ENCODE results near the gene ABTB2. TPM values are rescaled to one million over a fixed set of nuclear protein-coding genes. Genes with fewer than 3 reads are reported as not detected.
A peak's percentile ranks its signal among the peaks of the same experiment; 100 is the strongest.

ABTB2 gene
- total and polyA plus RNA-seq, 2 of the 8 experiments (the other 6 are each of a cell fraction or from before 2014, with no cell fraction given): 7.7 to 10.2 TPM

- Histone ChIP-seq H3K23me2 (ENCODE audit: low read depth, low read length) (peaks cover under 1% of the 10 kb centered on the region; the same call in 1 of the 2 replicates), H2AFZ (ENCODE audit: low read length) (peak overlapping the region; percentile 41; the same call in 1 of the 2 replicates), H4K20me1 (replicated peaks in 1 of 2; ENCODE audit: control insufficient read depth in 1 of 2, insufficient read depth in 2 of 2, low read length in 2 of 2) (no peaks in the 10 kb centered on the region), H3K27ac (ENCODE audit: low read depth, low read length) (no peak overlapping the region), H3K27me3 (replicated peaks in 1 of 4; ENCODE audit: control insufficient read depth in 3 of 4, extremely low read depth in 1 of 4, insufficient read depth in 3 of 4, low read length in 3 of 4) (no peaks in the 10 kb centered on the region; a peak in 1 of 7 replicates), H3K79me1 (ENCODE audit: low read depth, low read length) (no peaks in the 10 kb centered on the region), H3K36me3 (ENCODE audit: control insufficient read depth in 2 of 4, insufficient read depth in 4 of 4, low read length in 3 of 4) (no peaks in the 10 kb centered on the region), H3K14ac (ENCODE audit: insufficient read length) (no peak overlapping the region), H3K4ac (replicated peaks; ENCODE audit: insufficient read length, low read depth, low read length) (no peak overlapping the region), H2BK120ac (replicated peaks; ENCODE audit: low read depth, low read length) (no peak overlapping the region), H3K18ac (ENCODE audit: extremely low read depth, low read length) (no peak overlapping the region), H3K4me2 (ENCODE audit: insufficient read depth in 1 of 2, low read depth in 2 of 2, low read length in 2 of 2) (no peak overlapping the region), H3K9me3 (ENCODE audit: insufficient read depth in 2 of 2, low read depth in 1 of 2, low read length in 1 of 2) (no peaks in the 10 kb centered on the region), H3K79me2 (ENCODE audit: control insufficient read depth in 1 of 2, insufficient read depth in 2 of 2, low read length in 2 of 2) (no peaks in the 10 kb centered on the region), H4K91ac (replicated peaks; ENCODE audit: insufficient read length, low read length) (no peak overlapping the region), H3K9ac (replicated peaks in 1 of 4; ENCODE audit: extremely low read depth in 1 of 4, low read depth in 3 of 4, low read length in 3 of 4) (no peak overlapping the region), H2BK12ac (ENCODE audit: low read depth, low read length) (no peak overlapping the region), H2BK5ac (ENCODE audit: low read depth, low read length) (no peak overlapping the region), H2AK5ac (ENCODE audit: low read depth, low read length) (no peak overlapping the region), H3K4me1 (replicated peaks in 1 of 4; ENCODE audit: control insufficient read depth in 3 of 4, insufficient read depth in 4 of 4, low read length in 3 of 4) (peaks cover 0 to under 1% (median under 1%) of the 10 kb centered on the region in 4 experiments; a peak in 3 of 7 replicates), H3K4me3 (ENCODE audit: extremely low read depth in 1 of 4, insufficient read depth in 2 of 4, low read depth in 3 of 4, low read length in 4 of 4) (no peak overlapping the region), H2BK15ac (ENCODE audit: low read length) (no peak overlapping the region), H4K5ac (ENCODE audit: insufficient read length, low read depth, low read length) (no peak overlapping the region), H3K56ac (replicated peaks; ENCODE audit: insufficient read length, low read depth, low read length) (no peak overlapping the region), H4K8ac (ENCODE audit: extremely low read depth, insufficient read depth, low read length) (no peak overlapping the region), H2BK20ac (ENCODE audit: low read length) (no peak overlapping the region), H3K23ac (ENCODE audit: insufficient read length) (no peak overlapping the region)
- CTCF ChIA-PET (ENCODE audit: partially characterized antibody): interaction anchor here (0.9 to 6.1 kb wide), 10 partner anchors 30 to 215 kb away, joined by 3 to 42 read pairs (median 10); no protein-coding TSS in a partner anchor
- POLR2A ChIA-PET (ENCODE audit: partially characterized antibody): no interaction called here
- DNase-seq (ENCODE audit: low read depth in 1 of 2, low spot score in 2 of 2) (no peak), FAIRE-seq (no peak)
- no peak for TF ChIP-seq BACH1 (IDR thresholded peaks at IDR 0.05; ENCODE audit: low read length)
- TF ChIP-seq ASH2L (IDR thresholded peaks at IDR 0.05; ENCODE audit: low read length): no peak
- no peak for TF ChIP-seq POLR2A (IDR thresholded peaks at IDR 0.05; ENCODE audit: control extremely low read depth in 1 of 2, low read depth in 2 of 2, low read length in 2 of 2)
- TF ChIP-seq E2F6 (IDR thresholded peaks at IDR 0.05): no peak
- no peak for TF ChIP-seq CREB1 (IDR thresholded peaks at IDR 0.05)
- TF ChIP-seq GABPA (IDR thresholded peaks at IDR 0.05; ENCODE audit: borderline replicate concordance, insufficient read depth, low read length): no peak
- TF ChIP-seq JUN (IDR thresholded peaks at IDR 0.05; ENCODE audit: low read depth, low read length): no peak
- TF ChIP-seq SIRT6 (IDR thresholded peaks at IDR 0.05; ENCODE audit: low read length): no peak
- TF ChIP-seq CTCF (IDR thresholded peaks at IDR 0.05; ENCODE audit: control extremely low read depth in 1 of 3, insufficient read depth in 1 of 3, low read depth in 1 of 3, low read length in 3 of 3): no peak
- TF ChIP-seq CHD1 (IDR thresholded peaks at IDR 0.05; ENCODE audit: low read depth, low read length): no peak
- 84% methylated on average over 3 of the region's 3 CpGs; no CpG with 5 or more reads in 1 of the 2 experiments for WGBS, 2 experiments (ENCODE audit: extremely low coverage in 1 of 2, insufficient coverage in 1 of 2, insufficient read length in 1 of 2, insufficient replicate concordance in 2 of 2, low coverage in 1 of 2, low lambda C conversion rate in 2 of 2, missing lambda C conversion rate in 1 of 2)
These were observed 6.3 kb upstream of the ABTB2 start for GRCh38 chr11:34364102-34364501.
